Gastroesophageal sphincter (tissue), 4 donors: ENCODE measurements around the gene SNX9. TPM values are rescaled to one million over a fixed set of nuclear protein-coding genes. Genes with fewer than 3 reads are reported as not detected.

Source experiments
- ATAC-seq: fragments of 150-250 bp; one replicate; pipeline ENCODE4 v1.9.1; 2016; ENCODE audit warnings: mild to moderate bottlenecking, moderate library complexity
- H3K27ac ChIP-seq, 4 donors: fragments of 200-600 bp; sonication (generic) in 3 of 4; 1 replicate in 3 of 4; 2 replicates in 1 of 4; pipeline ENCODE4 v1.5.1; 2016 to 2019
- H3K27me3 ChIP-seq: fragments of 200-600 bp; sonication (generic); one replicate; pipeline ENCODE4 v1.5.1; 2019
- H3K36me3 ChIP-seq, 2 donors: fragments of 200-600 bp; sonication (generic); one replicate each; pipeline ENCODE4 v1.5.1; 2019; ENCODE audit warnings: control low read depth in 1 of 2
- H3K4me1 ChIP-seq, 3 donors: fragments of 200-600 bp; sonication (generic); 1 replicate in 2 of 3; 2 replicates in 1 of 3; pipeline ENCODE4 v1.5.1; 2016 to 2019; ENCODE audit warnings: control low read depth in 2 of 3
- H3K4me3 ChIP-seq, 2 donors: fragments of 200-600 bp; sonication (generic); one replicate each; pipeline ENCODE4 v1.5.1; 2019; ENCODE audit warnings: mild to moderate bottlenecking in 1 of 2, moderate library complexity in 1 of 2
- H3K9me3 ChIP-seq, 3 donors: fragments of 200-600 bp; sonication (generic); one replicate each; pipeline ENCODE4 v1.5.1; 2017 to 2019; ENCODE audit warnings: control low read depth in 2 of 3
- EP300 ChIP-seq: sonication (generic); formaldehyde crosslinking; IDR thresholded peaks from one replicate; pipeline ENCODE4 v1.6.1; 2017; ENCODE audit warnings: antibody characterized with exemption, mild to moderate bottlenecking
- POLR2A ChIP-seq, 2 donors: fragments of 450-650 bp; IDR thresholded peaks; one replicate each; pipeline ENCODE4 v1.6.1; 2017; ENCODE audit warnings: antibody characterized with exemption in 2 of 2, mild to moderate bottlenecking in 2 of 2, moderate library complexity in 1 of 2
- POLR2AphosphoS5 ChIP-seq: sonication (generic); formaldehyde crosslinking; IDR thresholded peaks from one replicate; pipeline ENCODE4 v1.6.1; 2017; ENCODE audit warnings: antibody characterized with exemption
- WGBS, 2 donors: methylation state at CpG; one replicate each; pipeline ENCODE4 v1.1.5; 2018; ENCODE audit warnings: low coverage in 1 of 2; 5-methylcytosine and 5-hydroxymethylcytosine counted together
- total RNA-seq, 4 donors: library from RNA; depleted of rRNA; stranded (reverse); fragments of >200 nt; gene quantifications; one replicate each; pipeline ENCODE4 v1.1.0, GENCODE V29; 2016
- TF ChIP-seq, protein P1 (sequence below), 4 experiments: fragments of 200-600 bp in 2 of 4; fragments of 450-650 bp in 2 of 4; sonication (generic) in 1 of 4; IDR thresholded peaks; one replicate each; pipeline ENCODE4 v1.5.1; 2017 to 2019; ENCODE audit warnings: antibody characterized with exemption in 4 of 4, mild to moderate bottlenecking in 2 of 4, moderate library complexity in 2 of 4

SNX9 gene
- total RNA-seq, 4 donors from 2014 or later = 68.3 to 101 (median 85.0) TPM

DNA sequence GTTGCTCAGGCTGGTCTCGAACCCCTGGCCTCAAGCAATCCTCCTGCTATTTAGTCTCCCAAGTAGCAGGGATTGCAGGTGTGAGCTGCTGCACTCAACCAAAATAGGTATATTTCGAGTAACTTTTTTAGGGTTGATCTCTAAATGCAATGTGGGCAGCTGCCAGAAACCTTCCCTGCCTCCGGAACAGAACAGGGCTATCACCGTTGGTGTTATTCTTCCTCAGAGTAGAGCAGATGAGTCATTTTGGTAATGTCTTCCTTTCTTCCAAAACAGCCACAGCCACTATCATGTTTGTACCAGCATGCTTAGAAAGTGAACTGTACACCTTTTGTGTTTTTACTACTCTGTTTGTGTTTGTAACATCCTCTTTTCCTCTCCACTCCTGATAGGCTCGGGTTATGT, 44.1 kb downstream of the SNX9 start:
- TF ChIP-seq POLR2AphosphoS5 (no peak), EP300 (no peak), POLR2A (IDR thresholded peaks at IDR 0.05) (no peak)
- TF ChIP-seq, protein P1, sequence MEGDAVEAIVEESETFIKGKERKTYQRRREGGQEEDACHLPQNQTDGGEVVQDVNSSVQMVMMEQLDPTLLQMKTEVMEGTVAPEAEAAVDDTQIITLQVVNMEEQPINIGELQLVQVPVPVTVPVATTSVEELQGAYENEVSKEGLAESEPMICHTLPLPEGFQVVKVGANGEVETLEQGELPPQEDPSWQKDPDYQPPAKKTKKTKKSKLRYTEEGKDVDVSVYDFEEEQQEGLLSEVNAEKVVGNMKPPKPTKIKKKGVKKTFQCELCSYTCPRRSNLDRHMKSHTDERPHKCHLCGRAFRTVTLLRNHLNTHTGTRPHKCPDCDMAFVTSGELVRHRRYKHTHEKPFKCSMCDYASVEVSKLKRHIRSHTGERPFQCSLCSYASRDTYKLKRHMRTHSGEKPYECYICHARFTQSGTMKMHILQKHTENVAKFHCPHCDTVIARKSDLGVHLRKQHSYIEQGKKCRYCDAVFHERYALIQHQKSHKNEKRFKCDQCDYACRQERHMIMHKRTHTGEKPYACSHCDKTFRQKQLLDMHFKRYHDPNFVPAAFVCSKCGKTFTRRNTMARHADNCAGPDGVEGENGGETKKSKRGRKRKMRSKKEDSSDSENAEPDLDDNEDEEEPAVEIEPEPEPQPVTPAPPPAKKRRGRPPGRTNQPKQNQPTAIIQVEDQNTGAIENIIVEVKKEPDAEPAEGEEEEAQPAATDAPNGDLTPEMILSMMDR (IDR thresholded peaks at IDR 0.05) = no peak
- Histone ChIP-seq H3K36me3 (peaks cover 0 to 26% of the 10 kb centered on the region in 2 donors), H3K27me3 (no peaks in the 10 kb centered on the region), H3K4me3 (no peak overlapping the region), H3K9me3 (no peaks in the 10 kb centered on the region), H3K27ac (no peak overlapping the region), H3K4me1 (peaks cover 2 to 70% (median 9%) of the 10 kb centered on the region in 3 donors)
- peak; percentile 28 for ATAC-seq
- 48 to 53% methylated on average over 4 to 5 of the region's 5 CpGs for WGBS, 2 donors

DNA sequence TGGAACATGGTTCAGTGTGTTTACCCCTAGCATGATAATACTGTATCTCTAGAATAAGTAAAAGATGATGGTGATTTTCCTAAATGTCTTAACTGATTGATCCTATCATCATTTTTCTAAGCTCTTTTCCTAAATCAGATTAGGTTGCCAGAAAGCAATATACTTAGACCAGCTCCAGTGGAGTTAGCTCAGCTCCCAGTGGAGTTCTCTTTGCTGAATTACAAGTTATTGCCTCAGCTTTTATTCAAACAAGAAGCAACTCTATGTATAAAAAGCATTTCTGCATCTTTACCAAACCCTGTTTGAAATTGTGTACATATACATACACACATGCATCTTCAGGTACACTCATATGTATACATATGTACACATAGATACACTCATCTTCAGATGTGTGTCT, 44.9 kb downstream of the SNX9 start:
- Histone ChIP-seq H3K4me1 (peaks cover 2 to 62% (median 9%) of the 10 kb centered on the region in 3 donors), H3K27ac (no peak overlapping the region), H3K27me3 (no peaks in the 10 kb centered on the region), H3K4me3 (no peak overlapping the region), H3K9me3 (no peaks in the 10 kb centered on the region), H3K36me3 (peaks cover 0 to 31% of the 10 kb centered on the region in 2 donors)
- no peak for ATAC-seq
- TF ChIP-seq POLR2AphosphoS5 (no peak), EP300 (no peak), POLR2A (IDR thresholded peaks at IDR 0.05) (no peak)
- TF ChIP-seq, protein P1 (IDR thresholded peaks at IDR 0.05) = no peak

DNA sequence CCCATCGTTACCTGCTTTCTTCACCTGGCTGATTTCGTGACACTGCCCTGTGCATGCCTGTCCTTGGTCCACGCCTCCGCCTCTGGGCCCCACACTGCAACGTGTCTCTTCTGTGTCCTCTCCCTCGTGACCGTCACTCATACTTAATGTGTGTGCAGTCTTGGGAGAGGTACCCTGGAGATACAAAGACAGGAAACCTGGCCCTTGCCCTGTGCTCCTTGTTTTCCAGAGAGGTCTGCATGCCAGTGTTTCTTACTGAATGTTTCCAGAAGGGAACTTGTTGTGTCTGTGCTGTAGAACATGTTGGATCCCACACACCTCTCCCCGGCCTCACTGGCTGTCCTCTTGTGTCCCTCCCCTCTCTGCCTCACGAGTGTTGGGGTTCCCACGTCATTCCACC, 45.8 kb downstream of the SNX9 start:
- TF ChIP-seq, protein P1 (IDR thresholded peaks at IDR 0.05) = no peak
- TF ChIP-seq POLR2A (IDR thresholded peaks at IDR 0.05) = no peak
- TF ChIP-seq POLR2AphosphoS5 = no peak
- WGBS, 2 donors = 69 to 77% methylated on average over 10 of the region's 10 CpGs
- Histone ChIP-seq H3K27ac (no peak overlapping the region), H3K4me1 (peaks cover 2 to 54% (median 9%) of the 10 kb centered on the region in 3 donors), H3K27me3 (no peaks in the 10 kb centered on the region), H3K36me3 (peaks cover 0 to 33% of the 10 kb centered on the region in 2 donors), H3K4me3 (no peak overlapping the region), H3K9me3 (no peaks in the 10 kb centered on the region)
- ATAC-seq = no peak

DNA sequence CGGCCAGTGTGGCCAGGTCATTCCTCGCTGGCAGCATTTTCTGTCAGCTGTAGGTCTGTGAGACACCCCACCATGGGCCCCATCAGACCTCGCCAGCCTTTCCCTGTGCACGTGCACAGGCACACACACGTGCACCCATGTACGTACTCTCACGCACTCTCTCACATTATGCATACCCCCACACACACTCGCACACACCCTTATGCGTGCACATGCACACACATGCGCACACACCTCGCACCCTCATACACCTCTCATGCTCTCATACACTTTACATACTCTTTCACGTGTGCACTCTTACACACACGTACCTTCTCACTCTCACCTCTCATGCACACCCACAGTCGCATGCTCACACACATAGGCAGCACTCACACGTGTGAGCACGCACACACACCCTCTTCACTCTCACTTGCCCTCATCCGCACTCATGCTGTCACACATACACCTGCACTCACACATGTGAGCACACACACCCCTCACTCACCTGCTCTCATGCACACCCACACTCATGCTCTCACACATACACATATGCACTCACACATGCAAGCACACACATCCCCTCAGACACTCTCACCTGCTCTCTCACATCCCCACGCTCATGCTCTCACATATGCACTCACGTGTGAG, 46.7 kb downstream of the SNX9 start:
- TF ChIP-seq, protein P1 (IDR thresholded peaks at IDR 0.05) = no peak
- no peak for TF ChIP-seq EP300
- no peak for TF ChIP-seq POLR2AphosphoS5
- TF ChIP-seq POLR2A (IDR thresholded peaks at IDR 0.05) = no peak
- 84 to 89% methylated on average over 16 to 19 of the region's 19 CpGs for WGBS, 2 donors
- H3K4me3 ChIP-seq = no peak overlapping the region
- H3K27me3 ChIP-seq = no peaks in the 10 kb centered on the region
- no peaks in the 10 kb centered on the region for H3K9me3 ChIP-seq
- H3K27ac ChIP-seq = no peak overlapping the region
- H3K36me3 ChIP-seq = peaks cover 0 to 43% of the 10 kb centered on the region in 2 donors
- peaks cover 2 to 44% (median 9%) of the 10 kb centered on the region in 3 donors for H3K4me1 ChIP-seq
- no peak for ATAC-seq

DNA sequence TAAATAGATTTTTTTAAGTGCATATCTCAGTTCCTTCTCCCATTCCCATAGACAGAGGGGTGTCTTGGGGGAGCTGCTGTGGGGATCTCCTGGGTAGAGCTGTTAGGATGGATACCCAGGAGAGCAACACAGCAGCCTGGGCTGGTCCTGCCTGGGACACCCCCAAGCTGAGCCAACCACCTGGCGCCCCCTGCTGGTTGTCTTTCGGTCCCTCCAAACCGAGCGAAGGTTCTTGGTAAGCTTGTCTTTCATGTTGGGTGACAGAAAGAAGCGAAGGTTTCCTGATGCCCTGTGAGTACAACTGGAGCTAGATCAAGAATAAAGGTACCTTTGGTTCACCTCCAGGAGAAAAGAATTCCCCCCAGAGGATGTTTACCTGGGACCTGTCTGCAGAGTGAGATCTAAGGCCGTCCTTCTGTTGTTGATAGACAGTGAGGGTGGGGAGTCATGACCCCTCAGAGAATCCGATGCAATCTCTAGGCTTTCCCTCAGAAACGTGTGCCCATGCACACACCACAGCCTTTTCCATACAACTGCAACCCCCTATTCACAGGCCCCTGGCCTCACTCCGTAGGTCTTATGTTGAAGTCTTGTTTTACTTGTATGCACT, 50.8 kb downstream of the SNX9 start:
- 63 to 85% methylated on average over 2 to 4 of the region's 9 CpGs for WGBS, 2 donors
- Histone ChIP-seq H3K4me3 (no peak overlapping the region), H3K27me3 (no peaks in the 10 kb centered on the region), H3K36me3 (peaks cover 0 to 72% of the 10 kb centered on the region in 2 donors), H3K27ac (no peak overlapping the region), H3K4me1 (peaks cover 0 to 12% (median 0%) of the 10 kb centered on the region in 3 donors), H3K9me3 (no peaks in the 10 kb centered on the region)
- peak; percentile 68 for ATAC-seq
- TF ChIP-seq, protein P1 (IDR thresholded peaks at IDR 0.05) = peak; percentile 68 to 81 (median 70)
- TF ChIP-seq POLR2AphosphoS5 = no peak
